Left lung (tissue), 10 donors: ENCODE results near the gene ASB5. TPM values are rescaled to one million over a fixed set of nuclear protein-coding genes. Genes with fewer than 3 reads are reported as not detected.
"Not testable (repeated sequence)": the region's sequence is repeated elsewhere in the genome, so short reads cannot be mapped to it uniquely, and the experiment has no call there.

Experiments
- ATAC-seq: fragments of 200-7000 bp; cut with Tn5 transposase; one replicate; pipeline ENCODE4 v1.9.1; 2020; ENCODE audit warnings: moderate library complexity
- DNase-seq, 4 donors: peaks; one replicate each; pipeline ENCODE4 v3.0.0-alpha.2; 2013 to 2020
- H3K27ac ChIP-seq, 2 donors: fragments of 200-600 bp; sonication (generic) in 1 of 2; one replicate each; pipeline versions ENCODE4 v1.5.0 to v1.8.0; 2020 to 2021
- H3K27me3 ChIP-seq, 2 donors: fragments of 200-600 bp; sonication (generic) in 1 of 2; one replicate each; pipeline versions ENCODE4 v1.5.0 to v1.8.0; 2020 to 2021
- H3K36me3 ChIP-seq, 2 donors: fragments of 200-600 bp; sonication (generic) in 1 of 2; one replicate each; pipeline versions ENCODE4 v1.5.0 to v1.8.0; 2020 to 2021
- H3K4me1 ChIP-seq, 2 donors: fragments of 200-600 bp; one replicate each; pipeline ENCODE4 v1.8.0; 2021
- H3K4me3 ChIP-seq, 2 donors: fragments of 200-600 bp; sonication (generic) in 1 of 2; one replicate each; pipeline versions ENCODE4 v1.5.0 to v1.8.0; 2020 to 2021; ENCODE audit warnings: mild to moderate bottlenecking in 1 of 2
- H3K9me3 ChIP-seq, 2 donors: fragments of 200-600 bp; sonication (generic) in 1 of 2; one replicate each; pipeline versions ENCODE4 v1.5.0 to v1.8.0; 2020 to 2021
- intact Hi-C, 2 donors: fragments of 100-400 bp; cut with DNase I; formaldehyde crosslinking; loops; one replicate each; pipeline versions ENCODE4 v1.11.2 to v1.14.2; 2022
- polyA plus RNA-seq, 6 donors: library from polyadenylated mRNA; unstranded; fragments of 120-200 nt; gene quantifications; one replicate each; pipeline ENCODE4 v1.2.1, GENCODE V29; 2013; ENCODE audit not compliant: insufficient read length in 6 of 6
- total RNA-seq, 2 donors: library from RNA; stranded (reverse); fragmentation: NEBNext Ultra II Directional; extraction: Animal tissue kit (Norgen Biotek cat#: 25700); gene quantifications; one replicate each; pipeline ENCODE4 v1.2.1, GENCODE V29; 2021
- TF ChIP-seq, protein P1 (sequence below), 2 donors: fragments of 200-600 bp; sonication (generic) in 1 of 2; IDR thresholded peaks; one replicate each; pipeline versions ENCODE4 v1.5.0 to v1.8.0; 2021; ENCODE audit warnings: antibody characterized with exemption in 2 of 2
- donor health status: DM: no; HTN: yes; CAD: no.
- donor health status: DM: no; HTN: no; CAD: no.

ASB5 gene
- total and polyA plus RNA-seq, 8 donors: 0.18 to 0.28 (median 0.24) TPM; not detected in 3

- H3K4me1 ChIP-seq: no peaks in the 10 kb centered on the region
- no peak overlapping the region for H3K27ac ChIP-seq
- no peaks in the 10 kb centered on the region for H3K36me3 ChIP-seq
- DNase-seq (no peak), ATAC-seq (no peak)
- H3K9me3 ChIP-seq: no peaks in the 10 kb centered on the region
- intact Hi-C loops: no loop called here
- H3K27me3 ChIP-seq: no peaks in the 10 kb centered on the region
- TF ChIP-seq, protein P1, sequence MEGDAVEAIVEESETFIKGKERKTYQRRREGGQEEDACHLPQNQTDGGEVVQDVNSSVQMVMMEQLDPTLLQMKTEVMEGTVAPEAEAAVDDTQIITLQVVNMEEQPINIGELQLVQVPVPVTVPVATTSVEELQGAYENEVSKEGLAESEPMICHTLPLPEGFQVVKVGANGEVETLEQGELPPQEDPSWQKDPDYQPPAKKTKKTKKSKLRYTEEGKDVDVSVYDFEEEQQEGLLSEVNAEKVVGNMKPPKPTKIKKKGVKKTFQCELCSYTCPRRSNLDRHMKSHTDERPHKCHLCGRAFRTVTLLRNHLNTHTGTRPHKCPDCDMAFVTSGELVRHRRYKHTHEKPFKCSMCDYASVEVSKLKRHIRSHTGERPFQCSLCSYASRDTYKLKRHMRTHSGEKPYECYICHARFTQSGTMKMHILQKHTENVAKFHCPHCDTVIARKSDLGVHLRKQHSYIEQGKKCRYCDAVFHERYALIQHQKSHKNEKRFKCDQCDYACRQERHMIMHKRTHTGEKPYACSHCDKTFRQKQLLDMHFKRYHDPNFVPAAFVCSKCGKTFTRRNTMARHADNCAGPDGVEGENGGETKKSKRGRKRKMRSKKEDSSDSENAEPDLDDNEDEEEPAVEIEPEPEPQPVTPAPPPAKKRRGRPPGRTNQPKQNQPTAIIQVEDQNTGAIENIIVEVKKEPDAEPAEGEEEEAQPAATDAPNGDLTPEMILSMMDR (IDR thresholded peaks at IDR 0.05): no peak
- no peak overlapping the region for H3K4me3 ChIP-seq
These were observed 21.5 kb upstream of the ASB5 start for GRCh38 chr4:176290520-176290919.

GRCh38 chr4:176289561-176289960, 20.5 kb upstream of the ASB5 start:
- TF ChIP-seq, protein P1 (IDR thresholded peaks at IDR 0.05): no peak
- Histone ChIP-seq H3K27me3 (no peaks in the 10 kb centered on the region), H3K27ac (no peak overlapping the region), H3K4me1 (no peaks in the 10 kb centered on the region), H3K4me3 (no peak overlapping the region), H3K36me3 (no peaks in the 10 kb centered on the region), H3K9me3 (no peaks in the 10 kb centered on the region)
- no peak for DNase-seq
- no peak for ATAC-seq
- intact Hi-C loops: no loop called here

GRCh38 chr4:176288020-176288419, 19.0 kb upstream of the ASB5 start:
- H3K9me3 ChIP-seq: no peaks in the 10 kb centered on the region
- ATAC-seq (no peak), DNase-seq (no peak)
- intact Hi-C loops: no loop called here
- H3K27me3 ChIP-seq: no peaks in the 10 kb centered on the region
- H3K27ac ChIP-seq: no peak overlapping the region
- TF ChIP-seq, protein P1 (IDR thresholded peaks at IDR 0.05): no peak
- H3K4me1 ChIP-seq: no peaks in the 10 kb centered on the region
- no peaks in the 10 kb centered on the region for H3K36me3 ChIP-seq
- no peak overlapping the region for H3K4me3 ChIP-seq

GRCh38 chr4:176287546-176287945, 18.5 kb upstream of the ASB5 start:
- Histone ChIP-seq H3K4me1 (no peaks in the 10 kb centered on the region), H3K4me3 (no peak overlapping the region), H3K9me3 (peaks cover 0 to under 1% of the 10 kb centered on the region in 2 donors), H3K36me3 (no peaks in the 10 kb centered on the region), H3K27me3 (no peaks in the 10 kb centered on the region), H3K27ac (no peak overlapping the region)
- intact Hi-C loops: no loop called here
- no peak for ATAC-seq
- no peak for DNase-seq
- TF ChIP-seq, protein P1 (IDR thresholded peaks at IDR 0.05): no peak

GRCh38 chr4:176286728-176287127, 17.7 kb upstream of the ASB5 start:
- Histone ChIP-seq H3K27me3 (no peaks in the 10 kb centered on the region), H3K9me3 (peaks cover 0 to 2% of the 10 kb centered on the region in 2 donors), H3K4me3 (no peak overlapping the region), H3K4me1 (no peaks in the 10 kb centered on the region), H3K36me3 (no peaks in the 10 kb centered on the region), H3K27ac (no peak overlapping the region)
- intact Hi-C loops: no loop called here
- ATAC-seq: no peak
- no peak for DNase-seq
- TF ChIP-seq, protein P1 (IDR thresholded peaks at IDR 0.05): no peak

DNA sequence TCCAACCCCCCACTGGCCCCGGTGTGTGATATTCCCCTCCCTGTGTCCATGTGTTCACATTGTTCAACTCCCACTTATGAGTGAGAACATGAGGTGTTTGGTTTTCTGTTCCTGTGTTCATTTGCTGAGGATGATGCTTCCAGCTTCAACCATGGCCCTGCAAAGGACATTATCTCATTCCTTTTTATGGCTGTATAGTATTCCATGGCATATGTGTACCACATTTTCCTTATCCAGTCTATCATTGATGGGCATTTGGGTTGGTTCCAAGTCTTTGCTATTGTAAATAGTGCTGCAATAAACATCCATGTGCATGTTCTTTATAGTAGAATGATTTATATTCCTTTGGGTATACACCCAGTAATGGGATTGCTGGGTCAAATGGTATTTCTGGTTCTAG, 10.5 kb upstream of the ASB5 start:
- intact Hi-C loops, H3K27me3 ChIP-seq, H3K4me3 ChIP-seq, H3K36me3 ChIP-seq, H3K9me3 ChIP-seq, DNase-seq, H3K27ac ChIP-seq, H3K4me1 ChIP-seq, ATAC-seq: not testable (repeated sequence)
